GM12864 (cell line): ENCODE results near the gene ANP32A.

Experiments used
- DNase-seq: peaks from one replicate; pipeline ENCODE4 v3.0.0-alpha.2; 2011; ENCODE audit warnings: low read depth
- H3K4me3 ChIP-seq: 2 replicates; pipeline ENCODE4 v1.5.1; 2011; ENCODE audit warnings: mild to moderate bottlenecking, low read depth, low read length, control low read depth
- TF ChIP-seq, protein P1 (sequence below): IDR thresholded peaks from 2 replicates; pipeline ENCODE4 v1.5.1; 2011; ENCODE audit warnings: low read depth, mild to moderate bottlenecking, moderate library complexity, low read length, control low read depth, inconsistent platforms; ENCODE audit errors: missing control alignments

The ANP32A gene

DNA sequence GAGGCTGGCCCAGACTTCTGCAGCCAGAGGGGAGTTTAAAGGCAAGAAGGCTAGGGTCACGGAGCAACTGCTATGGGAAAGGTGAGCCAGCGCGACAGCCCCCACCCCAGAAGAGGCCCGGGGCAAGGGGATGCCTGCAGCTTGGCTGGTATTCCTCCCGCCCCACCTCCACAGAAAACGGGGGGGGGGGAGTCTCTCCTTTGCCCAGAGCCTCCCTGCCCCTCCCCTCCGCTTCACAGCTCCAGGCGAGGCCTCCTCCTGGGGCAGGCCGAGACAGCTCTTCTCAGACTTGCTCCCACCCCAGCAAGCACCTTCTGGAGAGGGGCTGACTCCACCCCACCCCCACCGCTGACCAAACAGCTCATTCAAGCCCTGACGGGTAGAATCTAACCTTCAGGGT lies 13.4 kb downstream of the ANP32A start:
- no peak overlapping the region for H3K4me3 ChIP-seq
- TF ChIP-seq, protein P1, sequence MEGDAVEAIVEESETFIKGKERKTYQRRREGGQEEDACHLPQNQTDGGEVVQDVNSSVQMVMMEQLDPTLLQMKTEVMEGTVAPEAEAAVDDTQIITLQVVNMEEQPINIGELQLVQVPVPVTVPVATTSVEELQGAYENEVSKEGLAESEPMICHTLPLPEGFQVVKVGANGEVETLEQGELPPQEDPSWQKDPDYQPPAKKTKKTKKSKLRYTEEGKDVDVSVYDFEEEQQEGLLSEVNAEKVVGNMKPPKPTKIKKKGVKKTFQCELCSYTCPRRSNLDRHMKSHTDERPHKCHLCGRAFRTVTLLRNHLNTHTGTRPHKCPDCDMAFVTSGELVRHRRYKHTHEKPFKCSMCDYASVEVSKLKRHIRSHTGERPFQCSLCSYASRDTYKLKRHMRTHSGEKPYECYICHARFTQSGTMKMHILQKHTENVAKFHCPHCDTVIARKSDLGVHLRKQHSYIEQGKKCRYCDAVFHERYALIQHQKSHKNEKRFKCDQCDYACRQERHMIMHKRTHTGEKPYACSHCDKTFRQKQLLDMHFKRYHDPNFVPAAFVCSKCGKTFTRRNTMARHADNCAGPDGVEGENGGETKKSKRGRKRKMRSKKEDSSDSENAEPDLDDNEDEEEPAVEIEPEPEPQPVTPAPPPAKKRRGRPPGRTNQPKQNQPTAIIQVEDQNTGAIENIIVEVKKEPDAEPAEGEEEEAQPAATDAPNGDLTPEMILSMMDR = no peak
- DNase-seq = no peak

DNA sequence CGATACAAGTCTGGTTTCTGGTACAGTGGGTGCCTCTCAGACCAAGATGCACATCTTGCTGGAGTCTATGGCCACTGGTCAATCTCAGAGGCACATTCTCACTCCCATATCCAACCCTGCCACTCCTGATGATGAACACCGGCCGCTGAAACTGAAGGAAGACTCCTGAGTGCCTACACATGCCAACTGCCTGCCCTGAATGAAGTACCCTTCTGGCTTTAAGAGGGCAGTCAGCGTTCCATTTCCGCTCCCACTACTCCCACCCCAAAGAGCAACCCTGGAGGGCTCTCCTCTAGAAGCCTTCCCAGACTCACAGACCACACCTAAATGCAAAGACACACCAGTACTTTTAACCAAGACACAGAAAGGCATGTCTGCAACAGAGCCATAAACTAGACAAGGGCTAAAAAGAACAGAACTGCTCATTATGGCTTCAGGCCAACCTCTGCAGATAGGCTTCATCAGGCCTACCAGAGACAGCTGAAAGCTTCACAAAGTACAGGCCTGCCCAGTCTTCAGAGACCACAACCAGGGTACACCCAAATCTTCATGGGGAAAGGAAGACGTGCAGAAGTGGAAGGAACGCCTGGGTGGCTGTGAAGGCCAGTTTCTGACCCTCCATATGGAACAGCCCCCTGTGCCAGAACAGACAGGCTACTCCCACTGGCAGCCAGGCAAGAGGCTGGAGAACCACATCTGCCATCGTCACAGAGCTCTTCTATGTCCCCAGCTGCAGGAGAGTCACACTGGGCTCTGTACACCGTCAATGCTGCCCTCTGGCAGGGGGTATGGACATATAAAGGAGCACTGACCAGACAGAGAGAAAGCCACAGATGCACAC lies 14.3 kb downstream of the ANP32A start:
- H3K4me3 ChIP-seq = no peak overlapping the region
- TF ChIP-seq, protein P1 = no peak
- DNase-seq = no peak

DNA sequence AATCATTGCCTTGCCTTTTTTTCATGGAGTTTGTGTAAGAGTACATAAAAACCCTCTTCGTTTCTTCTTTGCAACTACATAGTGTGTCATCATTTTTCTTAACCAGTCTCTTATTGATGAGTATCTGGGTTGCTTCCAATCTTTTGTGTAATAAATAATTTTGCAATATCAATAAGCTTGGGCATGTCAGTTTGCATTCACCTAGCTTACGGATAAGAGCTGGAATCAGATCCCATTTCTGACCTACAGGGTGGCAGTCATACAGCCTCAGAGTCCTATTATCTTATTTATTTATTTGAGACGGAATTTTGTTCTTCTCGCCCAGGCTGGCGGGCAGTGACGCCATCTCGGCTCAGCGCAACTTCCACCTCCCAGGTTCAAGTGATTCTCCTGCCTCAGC lies 18.3 kb downstream of the ANP32A start:
- DNase-seq = no peak
- H3K4me3 ChIP-seq = no peak overlapping the region
- TF ChIP-seq, protein P1 = no peak

- DNase-seq = no peak
- H3K4me3 ChIP-seq = no peak overlapping the region
- TF ChIP-seq, protein P1 = no peak
These were observed 19.0 kb downstream of the ANP32A start for GRCh38 chr15:68801572-68802148.

- DNase-seq = no peak
- TF ChIP-seq, protein P1 = no peak
- no peak overlapping the region for H3K4me3 ChIP-seq
These were observed 19.8 kb downstream of the ANP32A start for GRCh38 chr15:68800875-68801274.

- TF ChIP-seq, protein P1 = no peak
- DNase-seq = no peak
- H3K4me3 ChIP-seq = no peak overlapping the region
These were observed 22.2 kb downstream of the ANP32A start for GRCh38 chr15:68798346-68799094.
